Transverse colon (tissue), 4 donors: ENCODE measurements around the gene IQSEC3. TPM values are rescaled to one million over a fixed set of nuclear protein-coding genes. Genes with fewer than 3 reads are reported as not detected.
"Not testable (repeated sequence)": the region's sequence is repeated elsewhere in the genome, so short reads cannot be mapped to it uniquely, and the experiment has no call there.

Source experiments
- DNase-seq: peaks from one replicate; pipeline ENCODE4 v3.0.0-alpha.2; 2019
- H3K27ac ChIP-seq, 4 donors: fragments of 200-600 bp; sonication (generic); 2 replicates each; pipeline ENCODE4 v1.5.1; 2016 to 2018; ENCODE audit warnings: inconsistent platforms in 4 of 4
- H3K27me3 ChIP-seq: fragments of 200-600 bp; sonication (generic); 2 replicates; pipeline ENCODE4 v1.5.1; 2017; ENCODE audit warnings: inconsistent platforms
- H3K36me3 ChIP-seq, 4 donors: fragments of 200-600 bp; sonication (generic); 2 replicates each; pipeline ENCODE4 v1.5.1; 2017 to 2019; ENCODE audit warnings: inconsistent platforms in 4 of 4
- H3K4me1 ChIP-seq, 4 donors: fragments of 200-600 bp; sonication (generic); 2 replicates each; pipeline ENCODE4 v1.5.1; 2017 to 2020; ENCODE audit warnings: inconsistent platforms in 4 of 4
- H3K4me3 ChIP-seq, 4 donors: fragments of 200-600 bp; sonication (generic); 1 replicate in 1 of 4; 2 replicates in 3 of 4; pipeline versions ENCODE4 v1.5.1 to v1.6.1; 2017 to 2019; ENCODE audit warnings: inconsistent platforms in 4 of 4
- H3K9me3 ChIP-seq, 2 donors: fragments of 200-600 bp; sonication (generic); 2 replicates each; pipeline ENCODE4 v1.5.1; 2017 to 2019; ENCODE audit warnings: inconsistent platforms in 2 of 2
- CTCF ChIP-seq, 5 experiments: fragments of 200-600 bp in 3 of 5; fragments of 450-650 bp in 2 of 5; sonication (generic) in 3 of 5; IDR thresholded peaks; 1 replicate in 2 of 5; 2 replicates in 3 of 5; pipeline ENCODE4 v1.5.1; 2016 to 2017; ENCODE audit warnings: antibody characterized with exemption in 5 of 5, inconsistent platforms in 3 of 5, mild to moderate bottlenecking in 2 of 5, moderate library complexity in 1 of 5
- EP300 ChIP-seq: sonication (generic); formaldehyde crosslinking; IDR thresholded peaks from one replicate; pipeline ENCODE4 v1.6.1; 2017; ENCODE audit warnings: antibody characterized with exemption, low read depth
- POLR2A ChIP-seq: fragments of 450-650 bp; IDR thresholded peaks from one replicate; pipeline ENCODE4 v1.6.1; 2016; ENCODE audit warnings: antibody characterized with exemption, mild to moderate bottlenecking, moderate library complexity
- POLR2AphosphoS5 ChIP-seq, 3 donors: sonication (generic); formaldehyde crosslinking; IDR thresholded peaks; one replicate each; pipeline ENCODE4 v1.6.1; 2016; ENCODE audit warnings: antibody characterized with exemption in 3 of 3
- WGBS, 2 donors: methylation state at CpG; one replicate each; pipeline ENCODE4 v1.1.5; 2018; ENCODE audit warnings: low coverage in 1 of 2; 5-methylcytosine and 5-hydroxymethylcytosine counted together
- in situ Hi-C, 4 donors: fragments of 200-750 bp; cut with MboI; loops; one replicate each; pipeline versions ENCODE4 v1.15.0 to v1.15.1; 2017; ENCODE audit warnings: low sequenced_read_pairs in 3 of 4, low pct_ligation_motif_present in 1 of 4, low pct_unique_long_range_greater_than_20kb in 1 of 4
- intact Hi-C: fragments of 100-400 bp; cut with DNase I; formaldehyde crosslinking; loops from one replicate; pipeline ENCODE4 v1.15.1; 2023; ENCODE audit warnings: low total_unique reads
- total RNA-seq, 4 donors: library from RNA; depleted of rRNA; stranded (reverse); fragments of >200 nt; gene quantifications; one replicate each; pipeline ENCODE4 v1.1.0, GENCODE V29; 2016

IQSEC3 gene
- total RNA-seq, 4 donors from 2014 or later: 0.16 to 35.4 (median 0.27) TPM; not detected in 1

- DNase-seq: no peak
- in situ Hi-C loops: no loop called here
- Histone ChIP-seq H3K36me3 (peaks cover 0 to 3% (median 0%) of the 10 kb centered on the region in 4 donors), H3K27ac (no peak overlapping the region), H3K4me3 (no peak overlapping the region), H3K9me3 (no peaks in the 10 kb centered on the region), H3K27me3 (no peaks in the 10 kb centered on the region), H3K4me1 (no peaks in the 10 kb centered on the region)
- WGBS, 2 donors: 69 to 75% methylated on average over 4 of the region's 4 CpGs
- no peak for TF ChIP-seq POLR2A
- no peak for TF ChIP-seq CTCF (IDR thresholded peaks at IDR 0.05)
- TF ChIP-seq EP300: no peak
- no peak for TF ChIP-seq POLR2AphosphoS5 (IDR thresholded peaks at IDR 0.05)
- intact Hi-C loops: no loop called here
These were observed 44.4 kb upstream of the IQSEC3 start for GRCh38 chr12:22190-22529.

- intact Hi-C loops: no loop called here
- no peak overlapping the region for H3K27ac ChIP-seq
- no peak overlapping the region for H3K4me3 ChIP-seq
- in situ Hi-C loops: no loop called here
- peaks cover 0 to 3% (median 0%) of the 10 kb centered on the region in 4 donors for H3K36me3 ChIP-seq
- WGBS, 2 donors: 81 to 88% methylated on average over 3 to 12 of the region's 12 CpGs
- H3K27me3 ChIP-seq: no peaks in the 10 kb centered on the region
- no peaks in the 10 kb centered on the region for H3K4me1 ChIP-seq
- H3K9me3 ChIP-seq: no peaks in the 10 kb centered on the region
- DNase-seq: no peak
- TF ChIP-seq EP300 (no peak), POLR2A (no peak)
These were observed 43.9 kb upstream of the IQSEC3 start for GRCh38 chr12:22530-23201.

GRCh38 chr12:27904-28303, 38.7 kb upstream of the IQSEC3 start:
- WGBS, 2 donors: no CpG with 5 or more reads among the region's 5 CpGs
- intact Hi-C loops: not testable (repeated sequence)

GRCh38 chr12:38775-39174, 27.8 kb upstream of the IQSEC3 start:
- in situ Hi-C loops, H3K36me3 ChIP-seq: not testable (repeated sequence)

More at GRCh38 chr12:27904-28303, 38.7 kb upstream of the IQSEC3 start:
- DNase-seq, H3K27ac ChIP-seq, in situ Hi-C loops, H3K4me1 ChIP-seq, H3K27me3 ChIP-seq, H3K36me3 ChIP-seq, H3K4me3 ChIP-seq, H3K9me3 ChIP-seq: not testable (repeated sequence)

GRCh38 chr12:39555-40265, 26.9 kb upstream of the IQSEC3 start:
- DNase-seq, H3K36me3 ChIP-seq, intact Hi-C loops, H3K4me3 ChIP-seq, H3K9me3 ChIP-seq, H3K4me1 ChIP-seq, H3K27me3 ChIP-seq, in situ Hi-C loops, H3K27ac ChIP-seq: not testable (repeated sequence)
- 84% methylated on average over 4 of the region's 6 CpGs; no CpG with 5 or more reads in 1 of the 2 donors for WGBS, 2 donors

More at GRCh38 chr12:38775-39174, 27.8 kb upstream of the IQSEC3 start:
- H3K27me3 ChIP-seq, H3K4me3 ChIP-seq, H3K27ac ChIP-seq, intact Hi-C loops, H3K9me3 ChIP-seq, DNase-seq, H3K4me1 ChIP-seq: not testable (repeated sequence)
- WGBS, 2 donors: 90% methylated on average over 8 of the region's 9 CpGs; no CpG with 5 or more reads in 1 of the 2 donors

GRCh38 chr12:44352-44751, 22.2 kb upstream of the IQSEC3 start:
- H3K36me3 ChIP-seq, H3K27me3 ChIP-seq, intact Hi-C loops, DNase-seq, H3K4me3 ChIP-seq, H3K9me3 ChIP-seq, H3K4me1 ChIP-seq, H3K27ac ChIP-seq, in situ Hi-C loops: not testable (repeated sequence)
- WGBS, 2 donors: 83 to 100% methylated on average over 2 to 7 of the region's 8 CpGs

GRCh38 chr12:45235-45990, 21.2 kb upstream of the IQSEC3 start:
- H3K27ac ChIP-seq, in situ Hi-C loops, intact Hi-C loops: not testable (repeated sequence)

GRCh38 chr12:45991-46358, 20.6 kb upstream of the IQSEC3 start:
- H3K27me3 ChIP-seq, H3K36me3 ChIP-seq, intact Hi-C loops, H3K4me1 ChIP-seq, H3K27ac ChIP-seq, DNase-seq, in situ Hi-C loops, H3K4me3 ChIP-seq, H3K9me3 ChIP-seq: not testable (repeated sequence)
- 91% methylated on average over 3 of the region's 5 CpGs; no CpG with 5 or more reads in 1 of the 2 donors for WGBS, 2 donors

More at GRCh38 chr12:45235-45990, 21.2 kb upstream of the IQSEC3 start:
- H3K36me3 ChIP-seq, DNase-seq, H3K27me3 ChIP-seq, H3K9me3 ChIP-seq, H3K4me3 ChIP-seq, H3K4me1 ChIP-seq: not testable (repeated sequence)
- 74 to 80% methylated on average over 1 to 6 of the region's 6 CpGs for WGBS, 2 donors

- DNase-seq, H3K27me3 ChIP-seq, H3K36me3 ChIP-seq, in situ Hi-C loops, H3K27ac ChIP-seq, H3K4me3 ChIP-seq, H3K4me1 ChIP-seq, H3K9me3 ChIP-seq, intact Hi-C loops: not testable (repeated sequence)
- 57 to 62% methylated on average over 5 of the region's 5 CpGs for WGBS, 2 donors
These were observed 20.0 kb upstream of the IQSEC3 start for GRCh38 chr12:46542-46941.
